ENCODE data around the gene PBX1.

- TF ChIP-seq TAF1 (IDR thresholded peaks at IDR 0.05; ENCODE audit: borderline replicate concordance, insufficient read depth, low read length) (no peak), POLR2AphosphoS5 (IDR thresholded peaks at IDR 0.05; ENCODE audit: low read depth, low read length) (no peak), REST (IDR thresholded peaks at IDR 0.05; ENCODE audit: insufficient read depth in 1 of 2, low read depth in 2 of 2, low read length in 2 of 2) (no peak), SIN3A (IDR thresholded peaks at IDR 0.05; ENCODE audit: borderline replicate concordance, insufficient read depth, low read length) (no peak)
Observed at GRCh38 chr1:164846731-164847691, 288.0 kb downstream of the PBX1 start.
